IPS DF 4.7 (cell line): ENCODE measurements around the gene LRP8.
"Not testable (repeated sequence)": the region's sequence is repeated elsewhere in the genome, so short reads cannot be mapped to it uniquely, and the experiment has no call there.

Experiments used
- DNase-seq: peaks from one replicate; pipeline ENCODE4 v3.0.0-alpha.2; 2013; ENCODE audit warnings: low spot score; ENCODE audit errors: extremely low read depth

LRP8 gene

GRCh38 chr1:53284224-53285020, 43.4 kb downstream of the LRP8 start:
- no peak for DNase-seq

- not testable (repeated sequence) for DNase-seq
These were observed 44.7 kb downstream of the LRP8 start for GRCh38 chr1:53283156-53283555.

GRCh38 chr1:53281133-53281532, 46.7 kb downstream of the LRP8 start:
- no peak for DNase-seq

- DNase-seq = no peak
These were observed 47.4 kb downstream of the LRP8 start for GRCh38 chr1:53280496-53280895.

- DNase-seq = no peak
These were observed 48.3 kb downstream of the LRP8 start for GRCh38 chr1:53279296-53280200.

- no peak for DNase-seq
These were observed 49.6 kb downstream of the LRP8 start for GRCh38 chr1:53278298-53278725.

- no peak for DNase-seq
These were observed 50.5 kb downstream of the LRP8 start for GRCh38 chr1:53277326-53277725.

- DNase-seq = no peak
These were observed 51.0 kb downstream of the LRP8 start for GRCh38 chr1:53276902-53277281.

- no peak for DNase-seq
These were observed 51.5 kb downstream of the LRP8 start for GRCh38 chr1:53276153-53276901.

- no peak for DNase-seq
These were observed 52.3 kb downstream of the LRP8 start for GRCh38 chr1:53275566-53275965.

GRCh38 chr1:53274541-53275185, 53.2 kb downstream of the LRP8 start:
- no peak for DNase-seq

- DNase-seq = no peak
These were observed 53.8 kb downstream of the LRP8 start for GRCh38 chr1:53274026-53274425.

GRCh38 chr1:53273526-53273925, 54.3 kb downstream of the LRP8 start:
- no peak for DNase-seq

GRCh38 chr1:53272349-53272748, 55.5 kb downstream of the LRP8 start:
- no peak for DNase-seq

- DNase-seq = no peak
These were observed 56.3 kb downstream of the LRP8 start for GRCh38 chr1:53271446-53272090.

- no peak for DNase-seq
These were observed 57.0 kb downstream of the LRP8 start for GRCh38 chr1:53270873-53271272.

GRCh38 chr1:53270107-53270506, 57.8 kb downstream of the LRP8 start:
- DNase-seq = no peak

- DNase-seq = no peak
These were observed 60.1 kb downstream of the LRP8 start for GRCh38 chr1:53267761-53268160.

- no peak for DNase-seq
These were observed 61.8 kb downstream of the LRP8 start for GRCh38 chr1:53266038-53266437.

- no peak for DNase-seq
These were observed 62.3 kb downstream of the LRP8 start for GRCh38 chr1:53265581-53265980.

GRCh38 chr1:53264048-53264447, 63.8 kb downstream of the LRP8 start:
- no peak for DNase-seq
